ENCODE measurements around the gene ASXL3. TPM values are rescaled to one million over a fixed set of nuclear protein-coding genes. Genes with fewer than 3 reads are reported as not detected.

Gene ASXL3
- total and polyA plus RNA-seq, 2 donors (not counting 1 experiment from before 2014, with no cell fraction given): 0.02 TPM; not detected in 1

DNA sequence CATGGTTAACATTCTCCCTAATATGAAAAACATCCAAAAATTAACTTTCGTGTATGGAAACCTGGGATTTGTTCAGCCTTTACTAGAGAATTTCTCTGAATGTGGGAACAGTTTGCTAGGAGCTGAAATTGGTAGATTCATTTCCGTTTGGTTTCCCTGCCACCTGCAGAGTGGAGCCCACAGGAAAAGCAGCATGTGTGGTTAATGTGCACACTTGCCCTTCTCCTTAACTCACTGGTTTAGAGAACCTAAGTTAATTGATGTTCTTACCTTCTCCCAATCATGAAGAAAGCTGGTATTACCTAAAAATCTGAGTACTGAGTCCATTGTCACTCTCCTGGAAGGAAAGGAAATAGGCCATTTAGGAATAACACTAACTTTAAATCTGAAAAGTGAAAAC is 37.6 kb upstream of the ASXL3 start:
- no peak for TF ChIP-seq EZH2 (IDR thresholded peaks at IDR 0.05; ENCODE audit: borderline replicate concordance, insufficient read depth, low read depth, low read length, poor library complexity, severe bottlenecking)
- TF ChIP-seq, protein P1, sequence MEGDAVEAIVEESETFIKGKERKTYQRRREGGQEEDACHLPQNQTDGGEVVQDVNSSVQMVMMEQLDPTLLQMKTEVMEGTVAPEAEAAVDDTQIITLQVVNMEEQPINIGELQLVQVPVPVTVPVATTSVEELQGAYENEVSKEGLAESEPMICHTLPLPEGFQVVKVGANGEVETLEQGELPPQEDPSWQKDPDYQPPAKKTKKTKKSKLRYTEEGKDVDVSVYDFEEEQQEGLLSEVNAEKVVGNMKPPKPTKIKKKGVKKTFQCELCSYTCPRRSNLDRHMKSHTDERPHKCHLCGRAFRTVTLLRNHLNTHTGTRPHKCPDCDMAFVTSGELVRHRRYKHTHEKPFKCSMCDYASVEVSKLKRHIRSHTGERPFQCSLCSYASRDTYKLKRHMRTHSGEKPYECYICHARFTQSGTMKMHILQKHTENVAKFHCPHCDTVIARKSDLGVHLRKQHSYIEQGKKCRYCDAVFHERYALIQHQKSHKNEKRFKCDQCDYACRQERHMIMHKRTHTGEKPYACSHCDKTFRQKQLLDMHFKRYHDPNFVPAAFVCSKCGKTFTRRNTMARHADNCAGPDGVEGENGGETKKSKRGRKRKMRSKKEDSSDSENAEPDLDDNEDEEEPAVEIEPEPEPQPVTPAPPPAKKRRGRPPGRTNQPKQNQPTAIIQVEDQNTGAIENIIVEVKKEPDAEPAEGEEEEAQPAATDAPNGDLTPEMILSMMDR (IDR thresholded peaks at IDR 0.05): no peak
- no peak overlapping the region for H2AFZ ChIP-seq (ENCODE audit: insufficient read depth, low read depth, low read length, poor library complexity, severe bottlenecking)

DNA sequence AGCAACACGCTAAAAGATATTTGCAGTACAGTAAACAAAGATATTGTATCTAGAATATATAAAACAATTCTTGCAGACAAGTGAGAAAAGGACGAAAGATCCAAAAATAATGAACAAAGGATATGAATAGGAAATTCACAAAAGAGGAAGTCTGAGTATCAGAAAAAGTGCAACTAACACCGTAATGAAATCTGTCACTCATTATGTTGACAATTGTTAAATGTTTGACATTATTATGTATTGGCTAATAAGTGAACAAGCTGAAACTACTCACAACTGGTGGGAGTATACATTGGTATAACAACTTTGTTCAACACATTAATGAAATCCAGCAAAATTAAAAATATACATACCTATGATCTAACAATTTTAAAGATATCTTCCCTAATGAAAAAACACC is 36.7 kb upstream of the ASXL3 start:
- no peak overlapping the region for H3K27ac ChIP-seq (ENCODE audit: low read length in 2 of 2)
- no peak overlapping the region for H3K4me3 ChIP-seq (ENCODE audit: control extremely low read depth in 1 of 5, extremely low read depth in 1 of 5, insufficient read depth in 1 of 5, low read depth in 2 of 5, low read length in 4 of 5)
- ATAC-seq (ENCODE audit: low read depth) (no peak), DNase-seq (no peak)
- no peak overlapping the region for H2AFZ ChIP-seq (ENCODE audit: insufficient read depth, low read depth, low read length, poor library complexity, severe bottlenecking)
- H3K27me3 ChIP-seq (replicated peaks in 1 of 4; ENCODE audit: control extremely low read depth in 1 of 4, control insufficient read depth in 3 of 4, insufficient read depth in 4 of 4, low read length in 3 of 4): no peaks in the 10 kb centered on the region
- H3K4me2 ChIP-seq (replicated peaks; ENCODE audit: low read depth, low read length, poor library complexity, severe bottlenecking): no peak overlapping the region
- H3K9me3 Mint-ChIP-seq (ENCODE audit: insufficient read depth): no peaks in the 10 kb centered on the region
- H3K9ac ChIP-seq (ENCODE audit: low read length): no peak overlapping the region
- no peaks in the 10 kb centered on the region for H3K36me3 ChIP-seq (replicated peaks in 1 of 2; ENCODE audit: control extremely low read depth in 1 of 2, control insufficient read depth in 1 of 2, extremely low read depth in 1 of 2, insufficient read depth in 2 of 2, low read length in 1 of 2)
- no peak for TF ChIP-seq EZH2 (IDR thresholded peaks at IDR 0.05; ENCODE audit: borderline replicate concordance, insufficient read depth, low read depth, low read length, poor library complexity, severe bottlenecking)
- TF ChIP-seq, protein P1 (IDR thresholded peaks at IDR 0.05): no peak
- H3K4me1 Mint-ChIP-seq: no peaks in the 10 kb centered on the region
- WGBS (ENCODE audit: insufficient coverage): no CpG with 5 or more reads among the region's 3 CpGs
- no peaks in the 10 kb centered on the region for H4K20me1 ChIP-seq (ENCODE audit: control insufficient read depth, insufficient read depth, low read length, poor library complexity, severe bottlenecking)
- POLR2A ChIA-PET: no interaction called here
- H3K4me1 ChIP-seq (ENCODE audit: control insufficient read depth in 2 of 2, insufficient read depth in 2 of 2, low read length in 2 of 2): no peaks in the 10 kb centered on the region
- no peak overlapping the region for H3K4me3 Mint-ChIP-seq
- CTCF ChIA-PET: no interaction called here
- no peaks in the 10 kb centered on the region for H3K27me3 Mint-ChIP-seq
- H3K9me3 ChIP-seq (ENCODE audit: control extremely low read depth in 1 of 3, control insufficient read depth in 2 of 3, insufficient read depth in 1 of 3, low read length in 2 of 3): no peaks in the 10 kb centered on the region
- H3K79me2 ChIP-seq (ENCODE audit: control insufficient read depth, insufficient read depth, low read length): no peaks in the 10 kb centered on the region
- H3K27ac Mint-ChIP-seq: no peak overlapping the region
- intact Hi-C loops (cut with micrococcal nuclease): no loop called here

More for the DNA sequence above, 37.6 kb upstream of the ASXL3 start:
- POLR2A ChIA-PET: no interaction called here
- Histone ChIP-seq H3K36me3 (replicated peaks in 1 of 2; ENCODE audit: control extremely low read depth in 1 of 2, control insufficient read depth in 1 of 2, extremely low read depth in 1 of 2, insufficient read depth in 2 of 2, low read length in 1 of 2) (no peaks in the 10 kb centered on the region), H3K27ac (ENCODE audit: low read length in 2 of 2) (no peak overlapping the region), H3K4me2 (replicated peaks; ENCODE audit: low read depth, low read length, poor library complexity, severe bottlenecking) (no peak overlapping the region), H3K27me3 (replicated peaks in 1 of 4; ENCODE audit: control extremely low read depth in 1 of 4, control insufficient read depth in 3 of 4, insufficient read depth in 4 of 4, low read length in 3 of 4) (no peaks in the 10 kb centered on the region), H3K4me1 (ENCODE audit: control insufficient read depth in 2 of 2, insufficient read depth in 2 of 2, low read length in 2 of 2) (no peaks in the 10 kb centered on the region), H4K20me1 (ENCODE audit: control insufficient read depth, insufficient read depth, low read length, poor library complexity, severe bottlenecking) (no peaks in the 10 kb centered on the region), H3K4me3 (ENCODE audit: control extremely low read depth in 1 of 5, extremely low read depth in 1 of 5, insufficient read depth in 1 of 5, low read depth in 2 of 5, low read length in 4 of 5) (no peak overlapping the region), H3K79me2 (ENCODE audit: control insufficient read depth, insufficient read depth, low read length) (no peaks in the 10 kb centered on the region), H3K9ac (ENCODE audit: low read length) (no peak overlapping the region), H3K9me3 (ENCODE audit: control extremely low read depth in 1 of 3, control insufficient read depth in 2 of 3, insufficient read depth in 1 of 3, low read length in 2 of 3) (no peaks in the 10 kb centered on the region)
- H3K4me3 Mint-ChIP-seq: no peak overlapping the region
- DNase-seq (no peak), ATAC-seq (ENCODE audit: low read depth) (no peak)
- no peaks in the 10 kb centered on the region for H3K27me3 Mint-ChIP-seq
- intact Hi-C loops (cut with micrococcal nuclease): no loop called here
- CTCF ChIA-PET: no interaction called here
- 20% methylated on average over 1 of the region's 2 CpGs for WGBS (ENCODE audit: insufficient coverage)
- no peaks in the 10 kb centered on the region for H3K4me1 Mint-ChIP-seq
- no peaks in the 10 kb centered on the region for H3K9me3 Mint-ChIP-seq (ENCODE audit: insufficient read depth)
- no peak overlapping the region for H3K27ac Mint-ChIP-seq
